ENCODE data around the gene ZNHIT3.

- TF ChIP-seq CTCF (conservative IDR thresholded peaks at IDR 0.05; ENCODE audit: low read depth, low read length) (no peak), EZH2 (IDR thresholded peaks at IDR 0.05; ENCODE audit: low read length, unreplicated experiment) (no peak), EZH2phosphoT487 (IDR thresholded peaks at IDR 0.05; ENCODE audit: borderline replicate concordance, low read length) (no peak)
These were observed 11.9 kb upstream of the ZNHIT3 start for GRCh38 chr17:36474571-36474970.
